NCI-H187 (cell line): Measurements from ENCODE around the gene GNPDA1.

Experiments used
- DNase-seq, 2 experiments: peaks; one replicate each; lab custom pipeline; 2025; lab: John Stamatoyannopoulos, UW

GNPDA1 gene

GRCh38 chr5:142023836-142024235, 11.0 kb upstream of the GNPDA1 start:
- no peak for DNase-seq

DNA sequence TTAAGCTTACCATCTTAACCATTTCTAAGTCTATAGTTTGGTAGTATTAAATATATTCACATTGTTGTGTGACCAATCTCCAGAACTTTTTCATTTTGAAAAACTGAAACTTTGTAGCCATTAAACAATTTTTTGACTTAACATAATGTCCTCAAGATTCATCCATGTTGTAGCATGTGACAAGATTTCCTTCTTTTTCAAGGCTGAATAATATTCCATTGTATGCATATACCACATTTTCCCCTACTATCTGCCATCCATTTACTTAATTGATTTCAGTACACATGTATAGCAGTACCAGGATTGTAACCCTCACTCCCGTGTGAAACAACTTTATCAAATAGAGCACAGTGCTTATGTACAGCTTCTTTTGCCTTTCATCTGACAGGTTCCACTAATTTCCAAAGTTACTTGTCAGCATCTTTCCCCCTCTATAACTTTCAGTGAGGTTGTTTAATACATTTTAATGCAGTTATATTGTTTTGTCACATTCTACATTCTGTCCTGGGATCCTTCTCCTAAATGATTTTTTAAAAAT, 7.4 kb upstream of the GNPDA1 start:
- DNase-seq: no peak

GRCh38 chr5:142017832-142018427, 5.1 kb upstream of the GNPDA1 start:
- DNase-seq: no peak

DNA sequence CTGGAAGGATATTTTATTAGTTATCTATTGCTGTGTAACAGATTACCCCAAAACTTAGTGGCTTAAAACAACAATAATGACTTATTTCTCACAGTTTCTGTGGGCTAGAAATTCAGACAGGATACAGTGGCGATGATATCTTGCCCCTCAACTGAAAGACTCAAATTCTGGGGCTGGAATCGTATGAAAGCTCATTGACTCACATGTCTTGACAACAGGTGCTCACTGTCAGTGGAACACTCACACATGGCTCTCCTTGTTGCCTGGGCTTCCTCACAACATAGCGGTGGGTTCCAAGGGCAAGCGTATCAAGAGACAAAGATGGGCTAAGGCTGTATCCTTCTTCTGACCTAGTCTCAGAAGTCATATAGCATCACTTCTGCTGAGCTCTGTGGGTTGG, 3.7 kb upstream of the GNPDA1 start:
- DNase-seq: no peak

DNA sequence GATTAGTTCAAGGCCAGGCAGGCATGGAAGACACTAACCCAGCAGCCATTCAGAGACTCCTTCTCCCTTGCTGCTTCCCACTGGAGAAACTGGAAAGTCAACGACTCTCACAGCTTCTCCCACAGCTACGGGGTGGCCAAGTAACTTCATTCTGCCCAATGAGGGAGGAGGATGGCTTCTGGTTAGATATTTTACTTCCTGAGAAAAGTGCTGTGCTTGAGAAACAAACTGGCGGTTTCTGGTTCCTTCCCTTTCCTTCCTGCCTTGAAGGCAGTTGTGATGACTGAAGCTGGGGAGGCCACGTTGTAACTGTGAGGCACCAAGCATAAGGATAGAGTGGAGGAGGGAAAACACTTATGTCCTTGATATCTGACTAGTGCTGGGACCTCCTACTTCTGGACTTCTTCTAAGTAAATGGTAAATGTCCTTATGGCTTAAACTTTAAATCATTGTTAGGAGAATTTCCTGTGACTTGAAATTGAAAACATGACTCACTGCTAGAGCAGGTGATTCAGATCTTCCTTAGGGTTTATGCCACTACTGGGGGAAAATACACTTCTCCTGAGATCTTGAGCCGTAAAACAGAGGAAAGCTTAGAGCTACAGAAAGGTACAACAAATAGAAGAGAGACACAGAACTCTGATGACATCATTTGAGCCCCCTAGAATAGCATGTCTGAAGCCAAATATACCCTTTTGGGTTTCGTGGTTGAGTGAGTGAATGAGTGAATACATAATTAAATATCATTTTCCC, 3.1 kb upstream of the GNPDA1 start:
- DNase-seq: no peak

GRCh38 chr5:142014911-142015584, 2.2 kb upstream of the GNPDA1 start:
- DNase-seq: peak in 1 of 2 experiments; percentile 4

DNA sequence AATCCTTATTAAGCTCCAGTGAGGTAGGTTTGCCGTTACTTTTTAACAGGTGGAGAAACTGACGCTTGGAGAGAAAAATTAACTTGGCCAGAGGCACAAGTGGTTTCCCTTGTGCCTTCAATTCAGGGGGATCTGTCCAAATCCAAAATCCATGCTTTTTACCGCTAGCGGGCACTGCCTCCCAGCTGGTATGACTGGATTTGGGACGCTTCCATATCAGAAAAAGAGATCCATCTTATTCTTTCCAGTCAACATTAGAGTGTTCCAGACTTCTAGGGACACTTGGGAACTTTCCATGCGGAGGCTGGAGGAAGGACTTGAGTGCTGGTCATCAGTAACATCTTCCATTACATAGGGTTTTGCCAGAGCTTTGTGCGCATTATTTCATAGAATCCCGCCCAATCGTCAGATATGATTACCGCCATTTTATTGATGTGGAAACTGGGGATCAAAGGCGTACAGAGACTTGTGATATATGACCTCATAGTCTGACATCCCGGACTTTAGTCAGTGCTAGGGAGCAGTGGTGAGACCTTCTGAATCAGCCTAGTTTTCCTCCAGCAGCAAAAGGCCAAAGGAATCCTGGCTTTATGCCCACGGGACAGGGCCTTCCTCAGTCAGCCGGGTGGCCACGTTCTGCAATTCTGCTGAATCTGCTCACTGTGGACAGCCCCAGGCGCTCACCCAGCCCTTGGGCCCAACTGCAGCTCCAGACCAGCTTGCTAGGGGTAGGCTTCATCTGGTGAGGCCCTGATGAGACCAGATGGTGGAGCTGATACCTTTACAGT, 1.1 kb upstream of the GNPDA1 start:
- DNase-seq: no peak

DNA sequence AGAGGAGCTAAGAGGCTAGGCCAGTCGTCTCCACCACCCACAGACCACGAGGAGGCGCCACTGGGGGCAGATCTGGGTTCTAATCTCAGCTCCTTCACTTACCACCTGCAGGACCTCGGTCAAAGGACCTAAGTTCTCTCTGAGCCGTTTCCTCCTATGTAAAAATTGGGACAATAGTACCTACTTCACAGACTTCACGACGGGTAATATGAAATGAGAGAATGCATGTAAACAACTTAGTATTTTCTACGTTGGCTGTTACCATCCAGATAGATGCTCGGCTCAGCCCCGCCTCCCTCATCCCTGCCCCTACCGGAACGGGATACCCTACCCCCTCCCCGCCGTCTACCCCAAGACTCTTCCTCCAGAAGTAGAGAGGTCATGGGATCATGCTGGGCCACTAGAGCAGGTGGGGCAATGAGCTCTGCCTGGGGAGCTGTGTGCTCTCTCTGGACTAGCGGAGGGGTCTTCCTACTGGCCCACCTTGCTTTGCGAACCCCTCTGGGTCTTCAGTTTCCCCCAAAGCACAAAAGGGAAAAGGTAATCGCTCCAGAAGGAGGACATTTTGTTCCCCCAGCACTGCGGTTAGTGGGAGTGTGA, 541 bp downstream of the GNPDA1 start:
- peak in 1 of 2 experiments; percentile 26 for DNase-seq

DNA sequence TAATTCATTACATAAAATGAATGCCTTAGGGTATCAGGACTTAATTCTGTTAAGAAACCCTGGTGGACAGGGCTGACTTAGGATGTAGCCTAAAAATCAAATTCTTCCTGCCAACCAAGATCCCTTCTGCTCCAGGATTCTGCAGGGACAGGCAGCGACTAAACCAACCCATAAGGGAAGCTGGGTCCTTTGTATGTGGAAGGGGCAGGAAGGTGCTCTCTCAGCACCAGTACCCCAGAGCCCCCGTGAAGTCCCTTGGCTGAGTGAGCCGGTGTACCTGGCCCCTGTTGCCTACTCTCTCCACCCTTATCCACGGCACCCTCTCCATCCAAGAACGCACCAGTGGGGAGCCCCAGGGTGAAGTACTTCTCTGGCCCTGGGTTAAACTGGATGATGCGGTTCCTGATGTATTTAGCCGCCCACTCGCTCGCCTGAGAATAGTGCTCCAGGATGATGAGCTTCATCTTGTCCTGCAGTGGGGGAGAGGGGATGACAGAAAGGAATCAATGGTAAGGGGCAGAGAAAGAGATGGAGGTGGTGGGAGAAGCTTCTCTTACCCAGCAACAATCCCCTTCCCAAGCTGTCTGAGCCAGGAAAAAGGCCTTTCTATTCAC, 1.1 kb downstream of the GNPDA1 start:
- DNase-seq: no peak

DNA sequence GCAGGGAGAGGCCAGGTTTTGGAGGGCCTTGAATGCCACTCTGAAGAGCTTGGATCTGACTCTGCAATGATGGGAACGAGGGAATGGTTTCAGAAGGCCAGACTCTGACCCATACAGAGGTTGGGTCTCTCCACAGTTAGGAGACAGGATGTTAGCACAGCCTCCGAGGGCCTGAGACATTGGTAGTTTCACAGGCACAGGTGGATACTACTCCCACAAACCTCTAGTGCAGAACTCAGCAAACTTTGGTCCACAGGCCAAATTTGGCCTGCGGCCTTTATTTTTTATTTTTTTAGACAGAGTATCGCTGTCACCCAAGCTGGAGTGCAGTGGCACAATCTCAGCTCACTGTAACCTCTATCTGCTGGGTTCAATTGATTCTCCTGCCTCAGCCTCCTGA, 2.9 kb downstream of the GNPDA1 start:
- DNase-seq: no peak

DNA sequence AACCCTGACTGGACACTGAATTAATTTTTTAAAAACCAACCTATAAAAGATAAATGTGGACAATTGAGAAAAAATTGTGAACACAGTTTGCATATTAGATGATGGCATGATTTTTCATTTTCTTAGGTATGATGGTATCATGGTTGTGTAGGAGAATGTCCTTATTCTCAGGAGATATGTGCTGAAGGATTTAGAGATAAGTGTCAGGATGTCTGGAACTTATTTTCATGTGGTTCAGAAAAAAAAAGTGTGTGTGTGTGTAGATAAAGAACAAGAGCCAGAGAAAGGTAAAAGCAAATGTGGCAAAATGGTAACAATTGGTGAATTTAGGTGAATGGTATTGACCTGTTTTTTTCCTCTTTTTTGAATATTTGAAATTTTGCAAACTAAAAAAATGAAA, 4.0 kb downstream of the GNPDA1 start:
- DNase-seq: no peak

- no peak for DNase-seq
These were observed 5.6 kb downstream of the GNPDA1 start for GRCh38 chr5:142007237-142007544.

- no peak for DNase-seq
These were observed 6.2 kb downstream of the GNPDA1 start for GRCh38 chr5:142006363-142007236.

- DNase-seq: no peak
These were observed 9.5 kb downstream of the GNPDA1 start for GRCh38 chr5:142003266-142003800.

GRCh38 chr5:142000704-142001484, 11.9 kb downstream of the GNPDA1 start:
- no peak for DNase-seq

DNA sequence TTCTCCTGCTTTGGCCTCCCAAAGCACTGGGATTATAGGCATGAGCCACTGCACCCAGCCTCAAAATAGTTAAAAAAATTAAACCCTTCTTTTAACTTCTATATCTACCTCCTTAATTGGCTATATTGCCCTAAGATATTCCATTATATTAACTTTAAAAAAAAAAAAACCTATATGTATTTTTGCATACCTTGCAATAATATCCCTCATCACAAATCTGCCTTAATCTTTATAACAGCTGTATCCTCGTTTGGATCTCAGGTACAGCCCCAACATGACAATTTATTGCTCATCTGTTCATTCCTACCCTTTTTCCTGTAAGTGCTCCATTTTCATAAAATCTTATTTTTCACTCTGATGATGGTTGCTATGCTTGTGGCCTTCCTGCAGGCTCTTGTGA, 12.7 kb downstream of the GNPDA1 start:
- no peak for DNase-seq

DNA sequence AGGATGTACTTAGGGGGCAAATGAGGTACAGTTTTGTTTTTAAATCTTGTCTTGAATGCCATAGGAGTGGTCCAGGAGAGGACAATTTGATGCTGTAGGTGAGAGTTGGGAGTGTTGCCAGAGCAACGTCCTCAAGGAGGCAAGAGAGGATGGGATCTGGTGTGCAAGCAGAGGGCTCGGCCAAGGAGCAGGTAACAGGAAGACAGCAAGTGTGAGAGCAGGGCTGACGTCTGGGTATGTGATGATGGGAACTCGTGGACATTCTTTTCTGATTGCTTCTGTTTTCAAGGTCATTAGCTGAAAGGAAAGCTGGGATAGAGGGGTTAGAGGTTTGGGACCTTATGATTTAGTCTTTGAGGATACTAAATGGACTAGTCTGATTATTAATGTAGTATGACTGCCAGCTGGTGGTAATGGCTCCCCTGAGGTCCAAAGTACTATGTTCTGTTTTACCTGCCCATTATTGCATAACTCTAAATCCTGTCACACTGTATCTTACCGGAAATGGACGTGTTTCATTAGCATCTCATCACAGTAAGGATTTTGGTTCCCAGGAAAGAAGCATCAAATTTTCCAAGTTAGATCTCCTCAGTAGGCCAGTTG, 15.4 kb downstream of the GNPDA1 start:
- DNase-seq: no peak

GRCh38 chr5:141995656-141996055, 17.2 kb downstream of the GNPDA1 start:
- DNase-seq: no peak

GRCh38 chr5:141994511-141995136, 18.2 kb downstream of the GNPDA1 start:
- DNase-seq: no peak
